Measurements from ENCODE around the gene SFTPB.

Gene SFTPB

DNA sequence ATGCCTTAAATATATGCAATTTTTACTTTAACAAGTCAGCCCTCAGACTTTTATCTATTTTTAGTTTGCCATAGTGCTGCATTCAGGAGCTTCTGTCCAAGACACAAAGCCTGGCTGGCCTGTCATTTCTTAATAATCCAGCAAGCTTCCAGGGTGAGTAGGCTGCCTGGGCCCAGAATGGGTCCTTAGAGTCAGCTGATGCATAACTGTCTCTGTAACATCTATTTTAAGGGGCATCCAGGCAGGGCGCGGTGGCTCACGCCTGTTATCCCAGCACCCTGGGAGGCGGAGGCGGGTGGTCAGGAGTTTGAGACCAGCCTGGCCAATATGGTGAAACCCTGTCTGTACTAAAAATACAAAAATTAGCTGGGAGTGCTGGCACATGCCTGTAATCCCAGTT, 14.4 kb upstream of the SFTPB start:
- ATAC-seq = no peak
- no peak for TF ChIP-seq PPARA (CRISPR knock-in tag; IDR thresholded peaks at IDR 0.05; ENCODE audit: borderline replicate concordance)
- no peak for TF ChIP-seq ARNTL (CRISPR knock-in tag; IDR thresholded peaks at IDR 0.05; ENCODE audit: borderline replicate concordance, low read depth)
- TF ChIP-seq TCF4 (CRISPR knock-in tag; IDR thresholded peaks at IDR 0.05; ENCODE audit: borderline replicate concordance) = no peak
- no peak for TF ChIP-seq ZNF565 (CRISPR knock-in tag; conservative IDR thresholded peaks at IDR 0.05; ENCODE audit: low read depth)
- no peak for TF ChIP-seq OSR1 (CRISPR knock-in tag; IDR thresholded peaks at IDR 0.05)
- no peak for TF ChIP-seq CREB5 (CRISPR knock-in tag; IDR thresholded peaks at IDR 0.05; ENCODE audit: low read depth)
- no peak for TF ChIP-seq ISL1 (CRISPR knock-in tag; IDR thresholded peaks at IDR 0.05)
- no peak for TF ChIP-seq ESRRG (CRISPR knock-in tag; IDR thresholded peaks at IDR 0.05)
- no peak for TF ChIP-seq ZNF70 (CRISPR knock-in tag; IDR thresholded peaks at IDR 0.05)
- no peak for TF ChIP-seq BACH2 (CRISPR knock-in tag; IDR thresholded peaks at IDR 0.05; ENCODE audit: borderline replicate concordance)
- TF ChIP-seq CSDC2 (CRISPR knock-in tag; IDR thresholded peaks at IDR 0.05) = no peak
- no peak for TF ChIP-seq TOX (CRISPR knock-in tag; IDR thresholded peaks at IDR 0.05; ENCODE audit: borderline replicate concordance)
- no peak for TF ChIP-seq SNAI2 (CRISPR knock-in tag; IDR thresholded peaks at IDR 0.05)
- TF ChIP-seq, protein P1, sequence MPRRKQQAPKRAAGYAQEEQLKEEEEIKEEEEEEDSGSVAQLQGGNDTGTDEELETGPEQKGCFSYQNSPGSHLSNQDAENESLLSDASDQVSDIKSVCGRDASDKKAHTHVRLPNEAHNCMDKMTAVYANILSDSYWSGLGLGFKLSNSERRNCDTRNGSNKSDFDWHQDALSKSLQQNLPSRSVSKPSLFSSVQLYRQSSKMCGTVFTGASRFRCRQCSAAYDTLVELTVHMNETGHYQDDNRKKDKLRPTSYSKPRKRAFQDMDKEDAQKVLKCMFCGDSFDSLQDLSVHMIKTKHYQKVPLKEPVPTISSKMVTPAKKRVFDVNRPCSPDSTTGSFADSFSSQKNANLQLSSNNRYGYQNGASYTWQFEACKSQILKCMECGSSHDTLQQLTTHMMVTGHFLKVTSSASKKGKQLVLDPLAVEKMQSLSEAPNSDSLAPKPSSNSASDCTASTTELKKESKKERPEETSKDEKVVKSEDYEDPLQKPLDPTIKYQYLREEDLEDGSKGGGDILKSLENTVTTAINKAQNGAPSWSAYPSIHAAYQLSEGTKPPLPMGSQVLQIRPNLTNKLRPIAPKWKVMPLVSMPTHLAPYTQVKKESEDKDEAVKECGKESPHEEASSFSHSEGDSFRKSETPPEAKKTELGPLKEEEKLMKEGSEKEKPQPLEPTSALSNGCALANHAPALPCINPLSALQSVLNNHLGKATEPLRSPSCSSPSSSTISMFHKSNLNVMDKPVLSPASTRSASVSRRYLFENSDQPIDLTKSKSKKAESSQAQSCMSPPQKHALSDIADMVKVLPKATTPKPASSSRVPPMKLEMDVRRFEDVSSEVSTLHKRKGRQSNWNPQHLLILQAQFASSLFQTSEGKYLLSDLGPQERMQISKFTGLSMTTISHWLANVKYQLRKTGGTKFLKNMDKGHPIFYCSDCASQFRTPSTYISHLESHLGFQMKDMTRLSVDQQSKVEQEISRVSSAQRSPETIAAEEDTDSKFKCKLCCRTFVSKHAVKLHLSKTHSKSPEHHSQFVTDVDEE (CRISPR knock-in tag; IDR thresholded peaks at IDR 0.05) = no peak

DNA sequence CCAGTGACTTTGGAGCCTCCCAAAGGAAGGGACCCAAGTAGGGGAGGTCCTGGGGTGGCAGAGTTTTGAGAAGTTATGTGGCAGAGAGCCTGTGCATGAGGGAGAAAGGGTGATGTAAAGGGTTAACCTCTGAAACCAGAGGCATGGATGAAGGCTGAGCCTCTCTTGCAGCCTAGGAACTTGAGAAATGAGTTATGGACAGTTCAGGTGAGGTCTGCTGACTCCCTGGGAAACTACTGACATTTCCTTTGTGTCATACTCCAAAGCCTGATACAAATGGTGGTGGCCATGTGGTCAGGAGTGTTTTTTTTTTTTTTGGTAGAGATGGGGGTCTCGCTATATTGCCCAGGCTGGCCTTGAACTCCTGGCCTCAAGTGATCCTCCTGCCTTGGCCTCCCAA, 13.8 kb upstream of the SFTPB start:
- TF ChIP-seq ZFP3 (CRISPR knock-in tag; IDR thresholded peaks at IDR 0.05) (no peak), PPARA (CRISPR knock-in tag; IDR thresholded peaks at IDR 0.05; ENCODE audit: borderline replicate concordance) (no peak), ZNF8 (CRISPR knock-in tag; IDR thresholded peaks at IDR 0.05) (no peak), ISL1 (CRISPR knock-in tag; IDR thresholded peaks at IDR 0.05) (no peak), ZNF70 (CRISPR knock-in tag; IDR thresholded peaks at IDR 0.05) (no peak), SNAI2 (CRISPR knock-in tag; IDR thresholded peaks at IDR 0.05) (no peak), ARNTL (CRISPR knock-in tag; IDR thresholded peaks at IDR 0.05; ENCODE audit: borderline replicate concordance, low read depth) (no peak), CREB5 (CRISPR knock-in tag; IDR thresholded peaks at IDR 0.05; ENCODE audit: low read depth) (no peak), ESRRG (CRISPR knock-in tag; IDR thresholded peaks at IDR 0.05) (no peak), ZFP30 (CRISPR knock-in tag; IDR thresholded peaks at IDR 0.05) (no peak), PATZ1 (CRISPR knock-in tag; IDR thresholded peaks at IDR 0.05; ENCODE audit: borderline replicate concordance) (no peak)
- ATAC-seq = no peak

DNA sequence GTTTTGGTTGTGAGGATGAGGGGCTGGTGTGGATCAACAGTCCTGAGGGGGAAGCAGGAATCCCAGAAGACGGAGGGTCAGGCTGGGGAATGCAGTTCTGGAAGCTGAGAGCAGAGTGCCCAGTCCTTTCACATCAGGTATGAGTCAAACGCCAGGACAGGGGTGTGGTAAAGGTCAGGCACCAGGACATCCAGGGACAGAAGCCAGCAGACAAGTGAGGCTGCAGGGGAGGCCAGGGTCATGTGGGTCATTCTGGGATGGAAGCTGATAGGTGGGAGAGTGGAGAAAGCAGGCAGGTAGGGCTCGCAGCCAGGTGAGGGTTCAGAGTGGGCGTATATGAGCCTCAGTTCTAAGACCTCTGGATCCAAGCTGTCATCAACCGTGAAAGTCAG, 13.4 kb upstream of the SFTPB start:
- no peak for ATAC-seq
- TF ChIP-seq PATZ1 (CRISPR knock-in tag; IDR thresholded peaks at IDR 0.05; ENCODE audit: borderline replicate concordance) = no peak
- TF ChIP-seq GLIS3 (CRISPR knock-in tag; IDR thresholded peaks at IDR 0.05) = no peak
- no peak for TF ChIP-seq ZNF565 (CRISPR knock-in tag; conservative IDR thresholded peaks at IDR 0.05; ENCODE audit: low read depth)
- no peak for TF ChIP-seq TOX (CRISPR knock-in tag; IDR thresholded peaks at IDR 0.05; ENCODE audit: borderline replicate concordance)
- no peak for TF ChIP-seq ZFP30 (CRISPR knock-in tag; IDR thresholded peaks at IDR 0.05)
- no peak for TF ChIP-seq PPARA (CRISPR knock-in tag; IDR thresholded peaks at IDR 0.05; ENCODE audit: borderline replicate concordance)
- no peak for TF ChIP-seq ZNF70 (CRISPR knock-in tag; IDR thresholded peaks at IDR 0.05)
- TF ChIP-seq ZFP3 (CRISPR knock-in tag; IDR thresholded peaks at IDR 0.05) = no peak
- TF ChIP-seq RARB (CRISPR knock-in tag; IDR thresholded peaks at IDR 0.05) = no peak
